ENCODE data around the gene CLCA2.

GRCh38 chr1:86436041-86436440 is 12.1 kb downstream of the CLCA2 start:
- TF ChIP-seq, protein P1, sequence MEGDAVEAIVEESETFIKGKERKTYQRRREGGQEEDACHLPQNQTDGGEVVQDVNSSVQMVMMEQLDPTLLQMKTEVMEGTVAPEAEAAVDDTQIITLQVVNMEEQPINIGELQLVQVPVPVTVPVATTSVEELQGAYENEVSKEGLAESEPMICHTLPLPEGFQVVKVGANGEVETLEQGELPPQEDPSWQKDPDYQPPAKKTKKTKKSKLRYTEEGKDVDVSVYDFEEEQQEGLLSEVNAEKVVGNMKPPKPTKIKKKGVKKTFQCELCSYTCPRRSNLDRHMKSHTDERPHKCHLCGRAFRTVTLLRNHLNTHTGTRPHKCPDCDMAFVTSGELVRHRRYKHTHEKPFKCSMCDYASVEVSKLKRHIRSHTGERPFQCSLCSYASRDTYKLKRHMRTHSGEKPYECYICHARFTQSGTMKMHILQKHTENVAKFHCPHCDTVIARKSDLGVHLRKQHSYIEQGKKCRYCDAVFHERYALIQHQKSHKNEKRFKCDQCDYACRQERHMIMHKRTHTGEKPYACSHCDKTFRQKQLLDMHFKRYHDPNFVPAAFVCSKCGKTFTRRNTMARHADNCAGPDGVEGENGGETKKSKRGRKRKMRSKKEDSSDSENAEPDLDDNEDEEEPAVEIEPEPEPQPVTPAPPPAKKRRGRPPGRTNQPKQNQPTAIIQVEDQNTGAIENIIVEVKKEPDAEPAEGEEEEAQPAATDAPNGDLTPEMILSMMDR (conservative IDR thresholded peaks at IDR 0.05; ENCODE audit: low read depth, low read length) = no peak
- no peak for TF ChIP-seq EZH2 (IDR thresholded peaks at IDR 0.05; ENCODE audit: borderline replicate concordance, low read depth, low read length, poor library complexity, severe bottlenecking)

Data from A673 (cell line).